GM12801 (cell line): ENCODE results near the gene TNFRSF18.

Experiments used
- TF ChIP-seq, protein P1 (sequence below): IDR thresholded peaks from one replicate; pipeline ENCODE4 v1.5.1; 2011; ENCODE audit warnings: control low read depth; ENCODE audit not compliant: insufficient read length; ENCODE audit errors: extremely low read depth

The TNFRSF18 gene

DNA sequence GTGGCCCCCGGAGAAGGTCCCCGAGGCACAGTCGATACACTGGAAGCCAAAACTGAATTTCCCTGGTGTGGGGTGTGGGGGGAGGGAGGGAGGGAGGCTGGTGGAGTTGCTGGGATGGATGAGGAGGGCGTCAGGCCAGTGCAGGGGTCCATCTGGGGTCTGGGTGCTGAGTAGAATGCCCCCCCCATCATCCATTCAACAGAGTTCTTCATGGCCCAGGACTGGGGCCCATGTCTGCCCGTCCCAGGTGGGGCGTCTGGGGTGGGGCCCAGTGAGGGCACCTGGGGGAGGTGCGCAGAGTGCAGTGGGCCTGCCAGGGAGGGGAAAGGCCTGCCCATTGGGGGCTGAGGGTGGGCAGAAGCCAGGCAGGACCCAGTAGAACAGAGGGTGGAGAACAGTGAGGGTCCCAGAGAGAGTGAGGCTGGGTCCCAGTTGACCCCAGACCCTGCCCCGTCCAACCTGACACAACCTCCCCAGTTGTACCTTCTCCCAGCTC lies 1.9 kb downstream of the TNFRSF18 start:
- TF ChIP-seq, protein P1, sequence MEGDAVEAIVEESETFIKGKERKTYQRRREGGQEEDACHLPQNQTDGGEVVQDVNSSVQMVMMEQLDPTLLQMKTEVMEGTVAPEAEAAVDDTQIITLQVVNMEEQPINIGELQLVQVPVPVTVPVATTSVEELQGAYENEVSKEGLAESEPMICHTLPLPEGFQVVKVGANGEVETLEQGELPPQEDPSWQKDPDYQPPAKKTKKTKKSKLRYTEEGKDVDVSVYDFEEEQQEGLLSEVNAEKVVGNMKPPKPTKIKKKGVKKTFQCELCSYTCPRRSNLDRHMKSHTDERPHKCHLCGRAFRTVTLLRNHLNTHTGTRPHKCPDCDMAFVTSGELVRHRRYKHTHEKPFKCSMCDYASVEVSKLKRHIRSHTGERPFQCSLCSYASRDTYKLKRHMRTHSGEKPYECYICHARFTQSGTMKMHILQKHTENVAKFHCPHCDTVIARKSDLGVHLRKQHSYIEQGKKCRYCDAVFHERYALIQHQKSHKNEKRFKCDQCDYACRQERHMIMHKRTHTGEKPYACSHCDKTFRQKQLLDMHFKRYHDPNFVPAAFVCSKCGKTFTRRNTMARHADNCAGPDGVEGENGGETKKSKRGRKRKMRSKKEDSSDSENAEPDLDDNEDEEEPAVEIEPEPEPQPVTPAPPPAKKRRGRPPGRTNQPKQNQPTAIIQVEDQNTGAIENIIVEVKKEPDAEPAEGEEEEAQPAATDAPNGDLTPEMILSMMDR, result no peak

DNA sequence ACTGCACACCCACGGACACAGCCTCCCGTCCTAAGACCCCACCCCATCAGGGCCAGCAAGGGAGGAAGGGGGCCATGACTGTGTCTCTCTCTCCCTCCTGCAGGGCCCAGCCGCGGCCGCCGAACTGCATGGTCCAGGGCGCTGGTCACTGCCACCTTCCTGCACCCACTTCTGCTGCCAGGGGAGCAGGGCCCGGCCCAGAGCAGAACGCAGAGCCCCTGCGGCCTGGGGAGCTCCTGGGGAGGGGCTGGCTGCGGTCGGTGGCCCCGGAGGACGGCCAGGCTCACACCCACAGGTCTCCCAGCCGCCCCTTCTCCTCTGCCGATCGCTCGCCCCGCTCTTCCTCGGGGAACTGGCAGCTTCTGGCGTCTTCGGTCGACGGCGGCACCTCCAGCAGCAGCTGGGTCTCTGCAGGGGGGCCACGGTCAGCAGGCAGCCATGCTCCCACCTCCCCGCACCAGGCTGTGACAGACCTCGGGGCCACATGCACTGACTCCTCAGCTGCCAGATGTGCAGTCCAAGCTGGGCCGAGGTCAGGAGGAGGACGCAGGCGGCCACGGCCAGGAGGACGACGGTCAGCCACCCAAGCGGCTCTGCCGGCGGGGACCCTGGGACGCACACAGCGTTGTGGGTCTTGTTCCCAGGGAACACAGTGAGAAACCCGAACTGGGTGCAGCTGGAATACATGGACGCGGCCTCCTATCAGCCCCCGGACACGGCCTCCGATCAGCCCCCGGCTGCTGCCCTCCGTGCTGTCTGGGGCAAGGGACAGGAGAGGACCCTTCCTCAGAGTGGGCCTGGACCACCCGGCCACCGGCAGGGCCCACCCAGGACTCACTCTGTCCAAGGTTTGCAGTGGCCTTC lies 2.6 kb downstream of the TNFRSF18 start:
- TF ChIP-seq, protein P1, result no peak

DNA sequence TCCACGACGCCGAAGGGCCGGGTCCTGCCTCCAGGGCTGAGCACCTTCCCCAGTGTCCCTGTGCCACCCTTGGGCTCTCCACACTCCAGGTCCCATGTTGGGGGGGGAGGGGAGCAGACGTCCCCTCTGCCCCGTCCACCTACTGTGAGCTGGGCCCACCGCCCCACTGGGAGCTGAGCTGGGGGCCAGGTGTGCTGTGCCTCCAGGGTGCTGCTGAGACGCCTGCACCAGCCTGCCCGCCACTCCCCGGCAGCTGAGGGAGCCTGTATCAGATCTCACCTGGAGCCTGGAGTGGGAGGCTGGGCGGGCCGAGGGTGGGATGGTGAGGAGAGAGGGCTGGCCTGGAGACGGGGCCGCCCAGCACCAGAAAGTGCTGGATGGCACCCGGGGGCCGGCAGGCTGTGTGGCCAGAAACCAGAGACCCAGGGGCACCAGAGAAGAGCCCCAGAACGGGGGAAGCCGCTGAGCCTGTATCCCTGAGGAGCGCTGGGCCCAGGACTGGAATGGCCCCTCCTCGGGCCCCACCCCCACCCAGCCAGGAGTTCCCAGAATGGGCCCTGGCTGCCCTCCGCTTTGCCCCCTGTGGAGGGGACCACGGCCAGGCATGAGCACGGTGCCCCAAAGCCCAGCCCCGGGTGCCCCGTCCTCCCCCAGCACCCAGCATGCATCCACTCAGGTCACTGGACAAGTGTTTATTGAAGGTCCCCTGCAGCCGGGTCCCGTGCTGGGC lies 3.4 kb downstream of the TNFRSF18 start:
- TF ChIP-seq, protein P1, result no peak

DNA sequence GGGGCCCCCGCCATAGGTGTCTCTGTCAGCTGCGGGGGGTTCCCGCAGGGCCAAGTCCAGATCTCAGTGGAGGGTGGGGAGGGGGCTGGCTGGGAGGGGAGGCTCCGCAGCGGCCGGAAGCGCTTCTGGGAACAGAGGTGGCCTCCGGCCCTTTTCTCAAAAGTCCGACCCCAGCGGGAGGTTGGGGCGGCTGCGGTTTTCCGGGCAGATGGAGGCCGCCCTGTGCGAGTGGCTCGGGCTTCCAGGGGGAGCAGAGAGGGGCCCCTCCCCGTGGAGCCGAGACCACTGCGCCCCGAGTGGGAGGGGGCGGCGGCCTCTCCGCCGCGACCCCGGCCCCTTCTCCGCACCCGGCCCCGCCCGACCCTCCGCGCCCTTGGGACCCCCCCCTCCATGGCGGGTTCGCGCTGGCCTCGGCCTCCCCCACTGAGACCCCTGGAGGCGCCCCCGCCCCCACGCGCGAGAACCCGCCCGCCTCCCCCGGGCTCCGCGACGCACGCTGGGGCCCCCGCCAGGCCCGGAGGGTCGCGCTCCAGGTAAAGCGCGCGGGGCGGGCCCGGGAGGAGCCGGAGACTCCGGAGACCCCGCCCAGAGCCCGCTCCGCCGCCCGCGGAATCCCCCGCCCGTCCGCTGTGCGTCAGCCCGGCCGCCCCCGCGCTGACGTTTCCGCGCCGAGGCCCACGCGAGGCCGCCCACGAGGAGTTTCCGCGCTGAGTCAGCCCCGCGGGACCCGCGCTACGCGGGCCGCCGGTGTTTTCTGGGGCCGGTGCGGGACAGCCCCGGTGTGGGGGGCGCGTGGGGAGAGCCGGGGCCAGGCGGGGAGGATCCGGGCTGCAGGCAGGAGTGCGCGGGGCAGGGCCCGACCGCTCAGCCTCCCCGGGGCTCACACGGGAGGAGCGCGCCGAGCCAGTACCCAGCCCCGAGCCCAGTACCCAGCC lies 5.2 kb downstream of the TNFRSF18 start:
- TF ChIP-seq, protein P1, result no peak

DNA sequence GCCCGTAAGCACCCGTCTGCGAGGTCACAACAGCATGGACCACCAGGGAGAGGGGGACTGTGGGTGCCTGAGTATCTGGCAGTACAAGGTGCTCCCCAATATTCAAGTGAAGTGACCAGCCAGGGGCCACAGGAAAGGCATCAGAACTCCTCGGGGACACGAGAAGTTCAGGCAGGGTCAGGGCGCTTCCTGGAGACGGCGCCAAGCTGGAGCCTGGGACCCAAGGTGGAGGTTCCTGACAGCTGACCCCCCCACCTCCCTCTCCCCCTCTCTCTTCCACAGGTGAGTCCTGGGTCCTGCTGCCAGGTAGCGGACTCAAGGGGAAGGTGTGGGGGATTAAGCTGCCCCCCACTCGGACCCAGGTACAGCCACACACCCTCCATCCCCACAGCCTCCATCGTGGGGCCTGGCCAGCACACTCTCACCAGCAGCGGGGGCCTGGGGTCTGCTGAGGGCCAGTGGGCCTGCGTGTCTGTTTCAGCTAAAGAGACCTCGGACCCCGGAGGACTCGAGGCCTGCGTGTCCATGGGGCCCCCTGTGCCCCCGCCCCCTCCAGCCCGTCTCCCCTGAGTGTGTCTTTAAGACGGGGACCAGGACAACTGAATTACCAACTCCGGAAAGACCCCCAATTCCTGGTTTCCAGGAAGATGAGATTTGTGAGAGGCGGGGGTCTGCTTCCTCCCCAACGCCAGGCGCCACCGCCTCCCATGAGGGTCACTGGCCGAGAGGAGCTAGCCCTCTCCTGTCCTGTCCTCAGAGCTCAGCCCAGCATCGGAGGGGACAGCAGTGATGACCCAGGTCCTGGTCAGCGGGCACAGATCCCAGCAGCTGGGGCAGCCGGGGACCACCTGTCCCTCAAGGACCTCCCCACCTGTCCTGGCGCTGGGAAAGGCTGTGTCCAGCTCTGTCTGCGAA lies 6.2 kb downstream of the TNFRSF18 start:
- TF ChIP-seq, protein P1, result no peak

DNA sequence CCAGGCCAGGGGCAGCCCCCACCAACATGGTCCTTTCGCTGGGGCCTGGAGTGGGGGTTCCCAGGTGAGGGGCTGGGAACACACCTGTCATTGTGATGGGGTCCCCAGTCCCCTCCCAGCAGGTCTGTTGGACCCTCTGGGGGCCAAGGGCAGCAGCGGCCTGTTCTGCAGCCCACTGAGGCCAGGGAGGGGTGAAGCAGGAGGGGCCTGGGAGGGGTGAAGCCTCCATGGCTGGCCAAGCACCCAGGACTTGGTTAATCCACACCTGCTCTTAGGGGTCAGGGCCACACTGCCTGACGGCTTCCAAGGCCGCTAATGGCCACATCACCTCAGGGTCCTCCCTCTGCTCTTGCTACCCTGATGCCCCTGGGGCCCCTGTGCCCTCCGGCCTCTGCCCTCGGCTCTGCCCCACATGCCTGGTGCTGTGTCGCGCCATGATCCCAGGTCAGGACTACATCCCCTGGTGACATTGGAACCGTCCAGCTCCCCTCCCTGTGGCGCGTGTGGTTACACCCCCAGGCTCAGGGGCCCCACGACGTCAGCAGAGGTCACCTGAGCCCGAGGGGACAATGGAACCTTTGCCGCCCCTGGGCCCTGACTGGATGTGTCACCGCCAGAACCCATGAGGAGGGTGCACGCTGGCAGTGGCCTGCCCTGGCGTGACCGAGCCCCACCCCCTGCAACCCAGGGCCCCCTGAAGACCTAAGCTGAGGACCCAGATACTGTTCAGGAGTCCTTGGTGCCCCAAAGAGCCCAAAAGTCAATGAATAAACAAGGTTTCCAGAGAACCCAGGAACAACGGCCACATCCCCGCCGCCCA lies 7.0 kb downstream of the TNFRSF18 start:
- TF ChIP-seq, protein P1, result no peak
